A549 (cell line): ENCODE measurements around the gene ADAMTS15. TPM values are rescaled to one million over a fixed set of nuclear protein-coding genes. Genes with fewer than 3 reads are reported as not detected.
A peak's percentile ranks its signal among the peaks of the same experiment; 100 is the strongest.

Experiments used
- ATAC-seq, 2 experiments: fragments of 200-7000 bp in 1 of 2; fragments of >200 bp in 1 of 2; cut with Nextera tagmentation in 1 of 2; cut with Tn5 transposase in 1 of 2; 3 replicates each; pipeline versions ENCODE4 v1.8.0 to v1.9.1; 2018 to 2020; ENCODE audit warnings: mild to moderate bottlenecking in 1 of 2, moderate library complexity in 1 of 2
- CTCF ChIA-PET: fragments of 300-600 bp; sonication (Branson Sonifier 250); formaldehyde crosslinking; extraction: SDS; loops from one replicate; lab custom pipeline; 2021; ENCODE audit warnings: antibody characterized with exemption, inconsistent platforms; lab: Yijun Ruan, JAX
- POLR2A ChIA-PET: fragments of 350-600 bp; formaldehyde crosslinking; extraction: SDS; loops from one replicate; lab custom pipeline; 2021; ENCODE audit warnings: antibody characterized with exemption, inconsistent platforms; lab: Yijun Ruan, JAX
- DNase-seq, 2 experiments: peaks; one replicate each; pipeline versions ENCODE4 v3.0.0 to v3.0.0-alpha.2; 2011 to 2016; ENCODE audit warnings: low read depth in 1 of 2, low spot score in 1 of 2
- FAIRE-seq: peaks from 2 replicates; lab custom pipeline; 2011; peaks lifted over from hg19 to GRCh38; lab: Jason Lieb, UNC
- H3K27ac ChIP-seq, 2 experiments: fragments of >200 bp; sonication (Bioruptor Twin); formaldehyde crosslinking; 3 replicates each; pipeline ENCODE4 v1.5.1; 2016 to 2017
- H3K4me1 ChIP-seq: fragments of >200 bp; sonication (Bioruptor Twin); formaldehyde crosslinking; 3 replicates; pipeline ENCODE4 v1.6.1; 2016
- H3K4me2 ChIP-seq: fragments of >200 bp; sonication (Bioruptor Twin); formaldehyde crosslinking; 3 replicates; pipeline ENCODE4 v1.6.1; 2016
- H3K4me3 ChIP-seq: fragments of >200 bp; sonication (Bioruptor Twin); formaldehyde crosslinking; 3 replicates; pipeline ENCODE4 v1.5.1; 2016
- H3K9me3 ChIP-seq: fragments of >200 bp; sonication (Bioruptor Twin); formaldehyde crosslinking; 3 replicates; pipeline ENCODE4 v1.6.1; 2016
- CEBPB ChIP-seq, 2 experiments: fragments of >200 bp in 1 of 2; sonication (Bioruptor Twin) in 1 of 2; formaldehyde crosslinking in 1 of 2; IDR thresholded peaks; 2 replicates each; pipeline ENCODE4 v1.6.1; 2012 to 2016
- KDM1A ChIP-seq: fragments of 200-600 bp; sonication (generic); IDR thresholded peaks from 2 replicates; pipeline ENCODE4 v1.6.1; 2016; ENCODE audit warnings: low read depth, mild to moderate bottlenecking
- MAFK ChIP-seq: fragments of 450-650 bp; IDR thresholded peaks from 2 replicates; pipeline ENCODE4 v1.6.1; 2014; ENCODE audit not compliant: partially characterized antibody
- MAZ ChIP-seq: fragments of 150-350 bp; IDR thresholded peaks from 2 replicates; pipeline ENCODE4 v1.6.1; 2014; ENCODE audit warnings: antibody characterized with exemption, low read depth, low read length, borderline replicate concordance
- NR3C1 ChIP-seq: fragments of >200 bp; sonication (Bioruptor Twin); formaldehyde crosslinking; IDR thresholded peaks from 3 replicates; pipeline ENCODE4 v1.6.1; 2017
- PBX3 ChIP-seq: IDR thresholded peaks from 2 replicates; pipeline ENCODE4 v1.6.1; 2012
- PHF8 ChIP-seq: fragments of 200-600 bp; sonication (generic); IDR thresholded peaks from 2 replicates; pipeline ENCODE4 v1.6.1; 2016; ENCODE audit warnings: low read depth, mild to moderate bottlenecking, antibody characterized with exemption, moderate library complexity, borderline replicate concordance
- POLR2A ChIP-seq: IDR thresholded peaks from 2 replicates; pipeline ENCODE4 v1.6.1; 2012; ENCODE audit warnings: mild to moderate bottlenecking, low read length
- RAD21 ChIP-seq, 2 experiments: fragments of >200 bp in 1 of 2; sonication (Bioruptor Twin) in 1 of 2; formaldehyde crosslinking in 1 of 2; IDR thresholded peaks in 1 of 2; conservative IDR thresholded peaks in 1 of 2; 2 replicates in 1 of 2; 3 replicates in 1 of 2; pipeline ENCODE4 v1.6.1; 2012 to 2018; ENCODE audit warnings: inconsistent platforms in 1 of 2
- RCOR1 ChIP-seq: fragments of 150-350 bp; IDR thresholded peaks from 2 replicates; pipeline ENCODE4 v1.6.1; 2014; ENCODE audit warnings: antibody characterized with exemption, low read length, low read depth
- ZFP36 ChIP-seq: fragments of 450-650 bp; IDR thresholded peaks from 2 replicates; pipeline ENCODE4 v1.6.1; 2014; ENCODE audit warnings: borderline replicate concordance; ENCODE audit not compliant: partially characterized antibody
- ZNF302 ChIP-seq: fragments of 250-450 bp; sonication (Bioruptor Pico); IDR thresholded peaks from 2 replicates; pipeline ENCODE4 v1.9.0; 2021; ENCODE audit warnings: inconsistent platforms, mild to moderate bottlenecking, moderate library complexity
- WGBS: methylation state at CpG from one replicate; pipeline ENCODE4 v1.1.6; 2017; ENCODE audit errors: missing lambda C conversion rate; 5-methylcytosine and 5-hydroxymethylcytosine counted together
- polyA plus RNA-seq, 4 experiments: library from polyadenylated mRNA; depleted of rRNA in 3 of 4; stranded (reverse); fragments of >200 nt; fragmentation: RNase III in 1 of 4; extraction: RNeasy Plus Mini Kit Qiagen cat#74134 plus additional on column Dnase treatment in 1 of 4; gene quantifications; 2 replicates in 3 of 4; 3 replicates in 1 of 4; pipeline ENCODE4 v1.2.3, GENCODE V29; 2011 to 2017

Gene ADAMTS15
- polyA plus RNA-seq, 2 of the 4 experiments (the other 2 are of a cell fraction): 2.2 to 4.0 TPM

- FAIRE-seq: no peak
- POLR2A ChIA-PET: no interaction called here
- no peak for TF ChIP-seq KDM1A
- TF ChIP-seq, all 56 proteins: peak for 0
- no peak for ATAC-seq
- CTCF ChIA-PET: interaction anchor here (4.7 to 25.6 kb wide), 2 partner anchors 13 to 420 kb away, joined by 36 to 732 read pairs; no protein-coding TSS in a partner anchor
- DNase-seq: no peak
- no peak overlapping the region for H3K27ac ChIP-seq
- H3K4me3 ChIP-seq: no peak overlapping the region
- no peak overlapping the region for H3K4me2 ChIP-seq
- peaks cover 12% of the 10 kb centered on the region; the same call in 1 of the 3 replicates for H3K4me1 ChIP-seq
- WGBS: 91% methylated on average over 3 of the region's 3 CpGs
- H3K9me3 ChIP-seq: no peaks in the 10 kb centered on the region
Measured at GRCh38 chr11:130445788-130446187, 2.7 kb upstream of the ADAMTS15 start.

GRCh38 chr11:130448039-130448415 is 418 bp upstream of the ADAMTS15 start:
- DNase-seq (no peak), FAIRE-seq (no peak), ATAC-seq (no peak)
- Histone ChIP-seq H3K4me2 (peak overlapping the region; percentile 99), H3K27ac (peak overlapping the region; percentile 70 to 83; a peak in 5 of 6 replicates), H3K9me3 (no peaks in the 10 kb centered on the region), H3K4me3 (peak overlapping the region; percentile 56), H3K4me1 (peaks cover 16% of the 10 kb centered on the region; the same call in 1 of the 3 replicates)
- ChIA-PET POLR2A (interaction anchor here (0.7 to 1.3 kb wide), 3 partner anchors 17 to 213 kb away, joined by 3 to 10 read pairs (median 5); no protein-coding TSS in a partner anchor), CTCF (interaction anchor here (0.7 to 25.6 kb wide), 7 partner anchors 68 to 468 kb away, joined by 3 to 732 read pairs (median 3); partner anchors contain the start of gene SNX19)
- TF ChIP-seq CEBPB (IDR thresholded peaks at IDR 0.05): peak; percentile 16 to 59; a peak in 2 of 4 replicates
- TF ChIP-seq PHF8: no peak
- TF ChIP-seq MAFK: no peak
- WGBS: 4% methylated on average over 8 of the region's 11 CpGs

DNA sequence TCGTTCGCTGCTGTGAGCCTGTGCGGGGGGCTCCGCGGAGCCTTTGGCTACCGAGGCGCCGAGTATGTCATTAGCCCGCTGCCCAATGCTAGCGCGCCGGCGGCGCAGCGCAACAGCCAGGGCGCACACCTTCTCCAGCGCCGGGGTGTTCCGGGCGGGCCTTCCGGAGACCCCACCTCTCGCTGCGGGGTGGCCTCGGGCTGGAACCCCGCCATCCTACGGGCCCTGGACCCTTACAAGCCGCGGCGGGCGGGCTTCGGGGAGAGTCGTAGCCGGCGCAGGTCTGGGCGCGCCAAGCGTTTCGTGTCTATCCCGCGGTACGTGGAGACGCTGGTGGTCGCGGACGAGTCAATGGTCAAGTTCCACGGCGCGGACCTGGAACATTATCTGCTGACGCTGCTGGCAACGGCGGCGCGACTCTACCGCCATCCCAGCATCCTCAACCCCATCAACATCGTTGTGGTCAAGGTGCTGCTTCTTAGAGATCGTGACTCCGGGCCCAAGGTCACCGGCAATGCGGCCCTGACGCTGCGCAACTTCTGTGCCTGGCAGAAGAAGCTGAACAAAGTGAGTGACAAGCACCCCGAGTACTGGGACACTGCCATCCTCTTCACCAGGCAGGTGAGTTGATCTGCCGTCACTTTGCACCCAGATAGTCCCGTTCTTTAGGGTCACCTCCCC is 1.0 kb downstream of the ADAMTS15 start:
- POLR2A ChIA-PET: no interaction called here
- no peak for DNase-seq
- CTCF ChIA-PET: no interaction called here
- H3K27ac ChIP-seq: peak overlapping the region; percentile 70 to 83
- 0 out of 2 replicates have a peak, but pooled peaks have one; percentile 3 for TF ChIP-seq POLR2A
- no peak for TF ChIP-seq MAZ
- 24% methylated on average over 18 of the region's 64 CpGs for WGBS
- peak overlapping the region; percentile 99 for H3K4me2 ChIP-seq
- H3K9me3 ChIP-seq: no peaks in the 10 kb centered on the region
- no peak for FAIRE-seq
- H3K4me3 ChIP-seq: peak overlapping the region; percentile 56
- ATAC-seq: peak; percentile 26 to 40; a peak in 4 of 6 replicates
- H3K4me1 ChIP-seq: peaks cover 16% of the 10 kb centered on the region; the same call in 1 of the 3 replicates

- 75% methylated on average over 12 of the region's 34 CpGs for WGBS
- TF ChIP-seq NR3C1: no peak
- TF ChIP-seq RCOR1: no peak
- no peak for TF ChIP-seq KDM1A
- no peak for TF ChIP-seq POLR2A
- no peak for TF ChIP-seq ZNF302 (CRISPR knock-in tag)
- TF ChIP-seq ZFP36: no peak
- no peak for TF ChIP-seq RAD21 (conservative IDR thresholded peaks at IDR 0.05 in 1 of 2, IDR thresholded peaks at IDR 0.05 in 1 of 2)
- TF ChIP-seq PHF8: no peak
- no peak for TF ChIP-seq PBX3
- no peak for DNase-seq
- CTCF ChIA-PET: interaction anchor here (0.7 to 1.1 kb wide), 3 partner anchors 15 to 412 kb away, joined by 3 to 4 read pairs (median 3); no protein-coding TSS in a partner anchor
- Histone ChIP-seq H3K4me1 (peaks cover 16% of the 10 kb centered on the region; the same call in 1 of the 3 replicates), H3K9me3 (no peaks in the 10 kb centered on the region), H3K27ac (no peak overlapping the region; a peak in 1 of 6 replicates), H3K4me3 (peak overlapping the region; percentile 56), H3K4me2 (peak overlapping the region; percentile 99)
- POLR2A ChIA-PET: no interaction called here
- ATAC-seq: no peak
- FAIRE-seq: no peak
Measured at GRCh38 chr11:130449996-130450769, 1.7 kb downstream of the ADAMTS15 start.
